DMS79 treated with DMSO at 0.1 percent for 48 hours (cell line): ENCODE data around the gene FOXP1.
A peak's percentile ranks its signal among the peaks of the same experiment; 100 is the strongest.

Experiments used
- DNase-seq: peaks from one replicate; lab custom pipeline; 2025; lab: John Stamatoyannopoulos, UW

Gene FOXP1

GRCh38 chr3:71369701-71370391, 213.7 kb downstream of the FOXP1 start:
- DNase-seq = no peak

- DNase-seq = no peak
Measured at GRCh38 chr3:71366988-71367604, 216.4 kb downstream of the FOXP1 start.

- no peak for DNase-seq
Measured at GRCh38 chr3:71361334-71361890, 222.1 kb downstream of the FOXP1 start.

GRCh38 chr3:71360764-71361163, 222.8 kb downstream of the FOXP1 start:
- no peak for DNase-seq

- DNase-seq = no peak
Measured at GRCh38 chr3:71360180-71360579, 223.3 kb downstream of the FOXP1 start.

- no peak for DNase-seq
Measured at GRCh38 chr3:71358243-71358642, 225.3 kb downstream of the FOXP1 start.

- DNase-seq = no peak
Measured at GRCh38 chr3:71356265-71356664, 227.3 kb downstream of the FOXP1 start.

- DNase-seq = no peak
Measured at GRCh38 chr3:71355862-71356261, 227.7 kb downstream of the FOXP1 start.

GRCh38 chr3:71355037-71355436, 228.5 kb downstream of the FOXP1 start:
- no peak for DNase-seq

- no peak for DNase-seq
Measured at GRCh38 chr3:71351403-71352149, 232.0 kb downstream of the FOXP1 start.

GRCh38 chr3:71350998-71351397, 232.5 kb downstream of the FOXP1 start:
- DNase-seq = no peak

GRCh38 chr3:71348831-71349230, 234.7 kb downstream of the FOXP1 start:
- no peak for DNase-seq

GRCh38 chr3:71348001-71348632, 235.4 kb downstream of the FOXP1 start:
- DNase-seq = no peak

- DNase-seq = no peak
Measured at GRCh38 chr3:71346061-71346460, 237.5 kb downstream of the FOXP1 start.

- no peak for DNase-seq
Measured at GRCh38 chr3:71345429-71346040, 238.0 kb downstream of the FOXP1 start.

- no peak for DNase-seq
Measured at GRCh38 chr3:71341721-71342120, 241.8 kb downstream of the FOXP1 start.

- DNase-seq = peak; percentile 81
Measured at GRCh38 chr3:71339049-71339448, 244.5 kb downstream of the FOXP1 start.

- no peak for DNase-seq
Measured at GRCh38 chr3:71332813-71333212, 250.7 kb downstream of the FOXP1 start.

GRCh38 chr3:71330909-71331308, 252.6 kb downstream of the FOXP1 start:
- DNase-seq = no peak

- DNase-seq = no peak
Measured at GRCh38 chr3:71330505-71330904, 253.0 kb downstream of the FOXP1 start.

GRCh38 chr3:71329817-71330216, 253.7 kb downstream of the FOXP1 start:
- no peak for DNase-seq

- no peak for DNase-seq
Measured at GRCh38 chr3:71328926-71329325, 254.6 kb downstream of the FOXP1 start.
